ENCODE measurements around the gene DTNB. TPM values are rescaled to one million over a fixed set of nuclear protein-coding genes. Genes with fewer than 3 reads are reported as not detected.

Gene DTNB
- total and polyA plus RNA-seq, 2 of the 4 experiments (the other 2 are of a cell fraction): 3.8 to 5.3 TPM

- Histone ChIP-seq H2BK15ac (ENCODE audit: low read depth, low read length) (no peak overlapping the region), H3K27me3 (ENCODE audit: control insufficient read depth, insufficient read depth, low read length) (no peaks in the 10 kb centered on the region), H3K14ac (replicated peaks; ENCODE audit: low read depth, low read length) (no peak overlapping the region), H3K9ac (ENCODE audit: low read depth, low read length) (no peak overlapping the region), H4K5ac (ENCODE audit: low read depth, low read length) (no peak overlapping the region), H3K27ac (ENCODE audit: insufficient read depth, low read length) (no peak overlapping the region), H3K56ac (ENCODE audit: extremely low read depth, insufficient read depth, low read length) (no peak overlapping the region), H4K8ac (ENCODE audit: low read depth in 2 of 2, low read length in 2 of 2) (no peak overlapping the region), H3K18ac (ENCODE audit: low read depth, low read length) (no peak overlapping the region), H2AK9ac (replicated peaks; ENCODE audit: low read depth, low read length, poor library complexity) (no peak overlapping the region), H3K9me1 (ENCODE audit: insufficient read depth, low read length) (peaks cover 3% of the 10 kb centered on the region; the same call in 1 of the 2 replicates), H2BK20ac (ENCODE audit: low read depth, low read length) (no peak overlapping the region), H3K4me3 (ENCODE audit: insufficient read depth, low read depth, low read length) (no peak overlapping the region), H3K9me3 (ENCODE audit: control insufficient read depth, insufficient read depth, low read length) (no peaks in the 10 kb centered on the region), H4K91ac (ENCODE audit: insufficient read depth, low read depth, low read length) (no peak overlapping the region), H3K79me1 (ENCODE audit: low read depth in 1 of 2, low read length in 2 of 2) (no peaks in the 10 kb centered on the region), H2AK5ac (ENCODE audit: low read depth, low read length) (no peak overlapping the region), H3K4me2 (ENCODE audit: low read depth, low read length) (no peak overlapping the region), H4K20me1 (ENCODE audit: insufficient read depth, low read length) (no peaks in the 10 kb centered on the region), H3K23ac (ENCODE audit: low read depth, low read length) (no peak overlapping the region), H2AFZ (replicated peaks; ENCODE audit: low read length, poor library complexity) (no peak overlapping the region), H3K36me3 (ENCODE audit: control insufficient read depth, insufficient read depth, low read length) (no peaks in the 10 kb centered on the region), H2BK120ac (ENCODE audit: low read depth, low read length) (no peak overlapping the region), H3K4me1 (ENCODE audit: control insufficient read depth, insufficient read depth, low read length) (peaks cover 4% of the 10 kb centered on the region; the same call in 1 of the 2 replicates), H2BK5ac (ENCODE audit: low read depth, low read length, poor library complexity, severe bottlenecking) (no peak overlapping the region), H3K4ac (ENCODE audit: low read depth, low read length) (no peak overlapping the region)
- intact Hi-C loops (cut with micrococcal nuclease) (no loop called here), dilution Hi-C loops (cut with HindIII; ENCODE audit: low sequenced_read_pairs, unreplicated experiment) (no loop called here), in situ Hi-C loops (cut with MboI; ENCODE audit: low sequenced_read_pairs) (no loop called here)
- WGBS, 2 experiments (ENCODE audit: extremely low coverage in 2 of 2, insufficient read length in 1 of 2): no CpG with 5 or more reads among the region's 3 CpGs
- ChIA-PET CTCF (no interaction called here), POLR2A (ENCODE audit: unreplicated experiment) (no interaction called here)
- no TSS peak for BruUV-seq (replicated peaks)
- DNase-seq: no peak
- TF ChIP-seq SMC3 (IDR thresholded peaks at IDR 0.05; ENCODE audit: low read depth, low read length) (no peak), FOS (IDR thresholded peaks at IDR 0.05; ENCODE audit: low read depth, low read length) (no peak), RCOR1 (IDR thresholded peaks at IDR 0.05; ENCODE audit: insufficient replicate concordance, low read length) (no peak), POLR2A (IDR thresholded peaks at IDR 0.05; ENCODE audit: low read depth, low read length) (no peak), RFX5 (IDR thresholded peaks at IDR 0.05; ENCODE audit: low read depth, low read length) (no peak), CHD1 (IDR thresholded peaks at IDR 0.05; ENCODE audit: low read depth, low read length) (no peak)
- no peak for ATAC-seq (ENCODE audit: low read depth)
Observed at GRCh38 chr2:25490217-25490616, 183.2 kb downstream of the DTNB start.
